ENCODE results near the gene CLEC2L.

GRCh38 chr7:139521439-139521838, 2.0 kb upstream of the CLEC2L start:
- no peak for TF ChIP-seq CTCF (conservative IDR thresholded peaks at IDR 0.05; ENCODE audit: low read depth, low read length)
- TF ChIP-seq EZH2 (IDR thresholded peaks at IDR 0.05; ENCODE audit: borderline replicate concordance, low read depth, low read length, poor library complexity, severe bottlenecking): no peak

Data from A673 (cell line).